Measurements from ENCODE around the gene ZNF319.
"Not testable (repeated sequence)": the region's sequence is repeated elsewhere in the genome, so short reads cannot be mapped to it uniquely, and the experiment has no call there.

ZNF319 gene

DNA sequence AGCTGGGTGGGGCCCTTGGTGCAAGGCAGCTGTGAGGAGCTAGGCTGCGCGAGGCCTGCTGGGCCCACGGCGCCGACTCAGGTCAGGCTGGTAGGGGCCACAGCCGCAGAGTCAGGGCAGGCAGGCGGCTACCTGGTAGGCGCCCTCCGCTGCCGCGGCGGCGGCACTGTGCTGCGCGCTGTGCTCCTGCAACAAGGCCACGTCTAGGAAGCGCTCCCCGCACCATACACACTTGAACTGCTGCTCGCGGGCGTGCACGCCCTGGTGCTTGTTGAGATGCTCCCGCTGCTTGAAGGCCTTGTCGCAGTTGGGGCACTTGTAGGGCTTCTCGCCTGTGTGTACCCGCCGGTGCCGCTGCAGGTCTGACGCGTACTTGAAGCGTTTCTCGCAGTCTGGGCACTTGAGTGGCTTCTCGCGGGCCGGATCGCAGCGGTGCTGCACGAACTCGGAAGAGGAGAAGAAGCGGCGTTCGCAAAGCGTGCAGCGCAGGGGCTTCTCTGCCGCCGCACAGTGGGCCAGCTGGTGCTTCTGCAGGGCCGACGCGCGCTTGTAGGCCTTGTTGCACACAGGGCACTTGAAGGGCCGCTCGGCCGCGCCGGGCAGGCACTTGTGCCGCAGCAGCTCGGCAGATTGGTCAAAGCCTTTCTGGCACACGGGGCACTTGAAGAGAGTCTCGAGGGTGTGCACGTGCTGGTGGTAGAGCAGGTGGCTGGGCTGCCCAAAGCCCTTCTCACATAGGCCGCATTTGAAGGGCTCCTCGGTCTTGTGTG is 3.9 kb downstream of the ZNF319 start:
- no peak for DNase-seq

DNA sequence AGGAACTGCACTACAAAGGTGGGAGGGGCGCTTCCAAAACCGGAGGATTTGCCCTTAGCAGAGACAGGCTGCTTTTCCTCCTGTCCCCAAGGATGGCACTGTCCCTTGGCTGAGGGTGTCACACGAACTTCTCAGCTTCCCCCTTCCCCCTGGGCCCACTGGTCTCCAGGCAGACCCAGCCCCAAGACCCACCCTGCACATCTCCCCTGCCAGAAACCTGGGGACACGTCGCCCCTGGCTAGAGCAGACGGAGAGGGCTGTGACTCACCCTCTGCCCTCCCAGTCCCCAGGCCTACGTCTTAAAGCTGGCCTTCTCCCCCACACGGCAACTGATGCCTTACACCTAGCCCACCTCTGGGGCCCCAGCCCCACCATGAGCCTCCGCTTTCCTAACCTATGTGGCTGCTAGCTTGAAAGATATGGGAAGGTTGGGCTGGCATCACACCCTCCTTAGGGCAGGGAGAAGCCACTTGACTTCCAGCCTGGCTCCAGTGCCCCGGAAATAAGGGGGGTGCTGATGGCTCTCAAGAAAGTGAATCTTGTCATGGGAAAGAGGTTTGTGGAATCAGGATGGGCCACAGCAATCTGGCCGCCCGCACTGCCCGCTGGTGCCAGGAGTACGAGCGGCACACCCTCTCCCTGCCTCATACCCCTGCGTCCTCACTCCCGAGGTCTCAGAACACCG is 4.6 kb downstream of the ZNF319 start:
- no peak for DNase-seq

DNA sequence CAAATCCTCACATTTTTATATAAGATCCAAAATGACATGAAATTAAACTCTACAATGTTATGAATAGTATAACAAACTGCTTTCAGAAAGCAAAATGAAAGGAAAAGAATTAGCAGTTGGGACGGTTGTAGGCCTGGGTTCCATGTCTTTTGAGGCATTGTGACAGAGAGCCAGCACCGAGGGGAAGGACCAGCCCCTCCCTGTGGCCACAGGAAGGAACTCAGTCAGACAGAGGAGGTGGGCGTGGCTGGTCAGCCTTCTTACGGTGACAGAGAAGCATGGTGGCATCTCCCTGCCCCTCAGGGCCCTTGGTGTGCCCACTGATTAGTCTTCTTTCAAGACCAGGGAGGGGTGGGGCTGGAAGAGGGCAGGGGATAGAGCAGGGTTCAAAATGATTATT is 5.7 kb downstream of the ZNF319 start:
- peak; percentile 38 for DNase-seq

DNA sequence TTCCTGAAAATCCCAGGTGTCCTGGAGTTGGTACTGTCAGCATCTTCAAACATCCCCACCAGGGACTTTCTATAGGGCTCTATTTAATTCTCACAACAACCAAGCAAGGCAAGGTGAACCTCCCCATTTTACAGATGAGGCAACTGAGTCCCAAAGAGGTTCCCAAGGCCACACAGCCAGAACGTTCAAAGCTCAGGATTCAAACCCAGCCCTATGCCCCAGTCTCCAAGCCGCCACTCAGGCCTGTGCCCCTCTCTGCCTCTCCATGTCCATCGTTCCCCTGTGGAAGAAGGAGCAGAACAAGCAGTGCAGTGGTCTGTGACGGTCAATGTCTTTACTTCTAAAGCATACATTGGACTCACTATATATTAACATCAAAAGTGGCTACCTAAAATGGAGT is 6.1 kb downstream of the ZNF319 start:
- no peak for DNase-seq

DNA sequence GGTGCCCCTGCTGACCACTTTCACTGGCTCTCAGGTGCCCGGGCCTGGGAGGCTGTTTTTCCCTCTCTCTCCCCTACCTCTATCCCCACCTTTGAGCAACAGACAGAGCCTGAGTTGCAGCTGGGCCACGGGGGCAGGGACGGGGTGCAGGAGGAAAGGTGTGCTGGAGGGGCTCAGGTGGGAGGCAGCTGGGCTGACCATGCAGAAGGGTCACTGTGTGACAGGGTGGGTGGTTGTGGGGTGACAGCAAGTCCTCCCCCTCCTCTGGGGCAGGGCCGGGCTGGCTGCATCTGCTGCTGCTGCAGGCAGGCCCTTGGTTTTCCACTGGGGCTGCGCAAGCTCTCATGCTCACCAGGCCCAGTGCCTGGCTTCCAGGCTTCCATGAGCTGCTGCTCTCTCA is 6.6 kb downstream of the ZNF319 start:
- DNase-seq = no peak

DNA sequence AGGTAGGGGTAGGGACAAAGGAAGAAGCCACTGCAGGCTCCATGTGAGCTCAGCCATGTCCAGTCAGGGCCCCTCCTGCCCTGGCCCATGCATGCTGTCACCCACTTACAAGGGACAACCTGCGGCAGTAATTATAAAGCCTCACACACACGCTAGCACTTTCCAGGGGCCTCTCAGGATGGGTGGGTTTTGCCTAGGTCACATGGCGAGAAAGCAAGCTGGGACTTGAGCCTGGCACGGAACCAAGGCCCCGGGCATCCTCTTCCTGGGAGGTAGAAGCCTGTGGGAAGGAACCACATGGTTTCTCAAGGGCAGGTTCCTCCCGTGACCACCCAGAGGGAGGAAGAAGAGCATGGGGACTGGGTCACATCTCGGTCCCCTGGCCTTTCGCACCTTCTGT is 7.0 kb downstream of the ZNF319 start:
- DNase-seq = no peak

DNA sequence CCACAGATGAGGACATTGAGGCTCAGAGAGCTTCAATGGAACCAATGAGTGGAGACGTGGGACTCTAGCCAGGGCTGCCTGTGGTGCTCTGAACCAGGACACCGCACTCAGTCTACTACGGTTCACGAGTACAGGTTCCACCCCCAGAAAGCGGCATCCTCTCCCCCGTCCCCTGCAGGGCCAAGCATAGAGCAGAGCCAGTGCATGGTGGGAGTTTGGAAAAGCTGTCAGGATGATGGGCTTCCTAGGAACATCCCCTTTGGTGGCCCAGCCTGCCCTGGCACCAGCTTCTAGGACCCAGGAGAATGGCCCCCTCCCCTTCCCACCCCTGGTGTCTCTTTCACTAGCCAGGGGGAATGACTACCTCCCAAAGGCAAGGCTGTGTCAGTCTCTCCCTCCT is 8.4 kb downstream of the ZNF319 start:
- no peak for DNase-seq

DNA sequence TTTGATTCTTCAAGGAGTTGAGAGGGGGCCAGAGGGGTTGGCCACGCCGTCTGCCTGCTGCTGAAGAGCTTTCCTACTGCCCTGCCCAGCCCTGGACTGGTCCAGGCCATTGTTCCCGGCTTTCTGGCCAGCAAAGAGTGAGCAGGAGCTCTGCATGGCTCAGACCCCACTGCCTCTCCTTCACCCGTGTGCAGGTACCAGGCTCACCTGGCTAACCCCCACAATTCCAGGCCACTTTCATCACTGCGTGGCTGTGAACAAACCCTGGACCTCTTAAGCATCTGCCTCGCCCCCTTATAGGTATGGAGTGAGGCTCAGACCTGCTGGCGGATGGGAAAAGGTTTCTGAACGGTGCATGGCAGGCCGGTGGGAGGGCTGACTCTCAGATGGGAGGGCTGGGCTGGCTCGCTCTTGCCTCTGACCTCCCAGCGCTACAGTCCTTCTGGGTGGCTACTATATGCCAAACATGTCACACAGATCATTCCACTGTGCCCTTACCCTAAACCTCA is 8.9 kb downstream of the ZNF319 start:
- DNase-seq = no peak

DNA sequence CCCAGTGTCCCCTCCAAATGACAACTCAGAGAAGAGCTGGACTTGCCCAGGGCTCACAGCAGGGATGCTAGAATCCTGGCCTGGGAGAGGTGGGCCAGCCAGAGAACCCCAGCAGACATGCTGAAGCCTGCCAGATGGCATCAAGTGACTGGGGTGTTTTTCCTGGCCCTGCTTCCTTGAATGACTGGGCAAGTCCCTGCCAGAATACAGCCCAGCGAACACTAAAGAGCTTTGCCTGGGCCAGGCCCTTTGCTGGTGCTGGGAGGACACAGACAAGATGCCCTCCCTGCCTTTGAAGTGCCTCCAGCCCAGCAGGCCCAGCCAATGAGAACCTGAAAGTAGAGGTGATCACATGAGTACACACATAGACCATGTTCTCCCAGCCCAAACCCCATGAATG is 11.5 kb downstream of the ZNF319 start:
- DNase-seq = no peak

DNA sequence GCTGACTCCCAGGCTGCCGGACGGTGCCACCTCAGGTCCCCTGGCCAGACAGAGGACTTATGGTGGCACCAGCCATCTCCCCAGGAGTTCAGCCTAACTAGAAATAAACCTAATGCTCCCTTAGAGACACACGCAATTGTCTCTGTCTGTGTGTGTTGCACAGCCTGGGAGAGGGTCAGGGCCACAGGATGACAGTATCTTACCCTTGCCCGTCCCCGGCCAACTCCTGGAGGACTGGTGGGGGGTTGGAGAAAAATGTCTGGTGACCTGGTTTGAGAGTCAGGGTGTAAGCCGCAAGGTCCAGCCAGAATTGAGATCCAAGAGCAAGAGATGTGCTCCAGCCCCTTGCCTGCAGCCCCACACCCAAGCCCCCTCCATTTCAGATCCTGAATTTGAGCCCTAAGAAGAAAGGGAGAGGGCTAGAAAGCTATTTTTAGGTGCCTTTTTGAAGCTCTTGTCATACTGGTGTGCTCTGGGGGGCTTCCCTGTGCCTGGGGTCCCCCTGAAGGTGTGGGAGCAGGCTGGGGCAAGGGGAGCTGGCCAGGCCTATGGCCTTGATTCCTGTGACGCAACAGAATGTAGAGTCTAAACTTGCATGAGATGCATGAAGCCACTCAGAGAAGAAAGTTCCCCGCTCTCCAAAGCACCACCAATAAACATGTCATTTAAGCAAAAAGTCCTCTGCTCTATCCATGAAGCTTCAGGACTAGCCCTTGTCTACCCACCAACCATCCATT is 12.9 kb downstream of the ZNF319 start:
- no peak for DNase-seq

DNA sequence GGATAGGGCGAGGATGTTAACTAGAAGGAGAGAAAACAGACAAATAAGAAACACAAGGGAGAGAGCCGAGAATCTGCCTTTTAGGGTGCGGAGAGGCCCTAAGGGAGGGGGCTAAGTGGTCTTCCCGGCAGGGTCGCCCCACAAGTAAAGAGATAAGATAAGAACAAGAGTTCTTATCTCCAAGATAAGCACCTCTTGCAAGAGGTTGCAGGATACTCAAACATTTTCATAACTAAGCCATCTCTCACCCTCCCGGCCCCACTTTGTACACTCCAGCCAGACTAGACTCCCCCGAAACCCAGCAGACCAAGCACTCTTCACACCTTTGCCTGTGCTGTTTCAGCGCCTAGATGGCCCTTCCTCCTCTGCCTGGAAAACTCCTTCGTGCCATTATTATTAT is 14.3 kb downstream of the ZNF319 start:
- no peak for DNase-seq

DNA sequence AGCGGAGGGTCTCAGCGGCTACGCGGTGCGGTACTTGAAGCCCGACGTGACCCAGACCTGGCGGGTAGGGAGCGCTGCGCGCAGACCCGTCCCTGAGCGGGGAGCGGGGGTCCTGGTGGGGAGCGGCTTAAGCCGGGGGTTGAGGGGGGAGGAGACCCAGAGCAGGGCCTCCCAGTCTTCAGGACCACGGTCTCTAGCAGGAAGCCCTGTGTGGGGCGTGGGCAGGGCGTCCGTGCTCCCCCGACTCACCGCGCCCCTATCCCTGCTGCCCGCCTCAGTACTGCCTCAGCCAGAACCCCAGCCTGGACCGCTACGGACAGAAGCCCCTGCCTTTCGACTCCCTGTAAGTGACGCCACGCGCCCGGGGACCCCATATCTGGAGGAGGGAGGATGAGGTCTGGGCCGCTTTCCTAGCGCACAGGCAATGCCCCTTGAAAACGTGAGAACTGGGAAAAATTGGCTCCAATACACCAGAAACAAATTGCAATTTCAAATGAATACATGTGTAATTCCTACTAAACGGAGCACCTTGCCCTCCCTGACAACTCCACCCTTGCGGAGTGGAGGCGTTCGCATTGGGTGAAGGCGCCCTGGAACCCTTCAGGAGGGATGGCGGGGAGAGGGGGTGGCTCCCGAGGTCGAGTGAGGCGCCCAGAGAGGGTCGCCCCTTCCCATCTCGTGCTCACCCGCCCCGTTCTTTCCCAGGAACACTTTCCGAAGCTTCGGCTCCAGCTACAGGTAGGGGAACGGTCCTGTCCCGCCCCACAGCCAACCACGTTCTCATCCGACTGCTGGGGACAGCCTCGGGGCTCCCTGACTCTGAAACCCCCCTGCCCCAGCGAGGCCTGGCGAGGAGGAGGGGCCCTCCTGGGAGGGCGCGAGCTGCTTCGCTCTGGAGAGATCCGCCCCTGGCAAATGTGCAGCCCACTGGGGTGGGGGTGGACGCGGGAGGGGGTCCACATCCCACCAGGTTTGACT is 15.0 kb downstream of the ZNF319 start:
- no peak for DNase-seq

DNA sequence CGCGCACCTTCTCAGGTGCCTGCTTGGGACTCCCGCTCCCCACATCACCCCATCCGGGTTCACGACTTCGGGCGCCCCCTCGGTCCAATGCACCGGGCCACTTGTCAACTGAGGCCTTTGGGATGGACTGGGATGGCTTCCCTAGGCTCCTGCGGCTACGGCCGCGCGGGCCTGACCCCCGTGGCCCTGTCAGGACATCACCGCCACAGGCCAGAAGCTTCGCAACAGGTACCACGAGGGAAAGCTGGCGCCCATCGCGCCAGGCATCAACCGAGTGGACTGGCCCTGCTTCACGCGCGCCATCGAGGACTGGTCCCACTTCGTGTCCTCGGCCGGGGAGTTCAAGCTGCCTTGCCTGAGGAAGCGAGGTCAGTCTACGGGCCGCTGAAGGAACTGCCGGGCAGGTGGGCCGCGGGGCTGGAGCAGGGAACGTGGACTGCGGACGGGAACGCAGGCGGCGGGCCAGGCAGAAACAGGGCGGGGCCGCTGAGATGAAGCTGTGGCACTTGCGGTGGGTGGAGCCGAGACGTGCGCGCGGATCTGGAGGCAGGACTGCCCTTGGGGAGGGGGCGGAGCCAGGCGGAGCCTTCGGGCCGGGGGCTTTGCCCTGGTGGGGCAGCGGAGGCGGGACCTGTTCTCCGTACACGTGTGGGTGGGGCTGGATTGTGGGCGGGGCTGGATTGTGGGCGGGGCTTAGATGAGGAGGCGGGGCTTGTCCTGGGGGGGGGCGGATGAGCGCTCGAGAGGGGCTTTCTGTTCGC is 15.8 kb downstream of the ZNF319 start:
- DNase-seq = peak; percentile 91

DNA sequence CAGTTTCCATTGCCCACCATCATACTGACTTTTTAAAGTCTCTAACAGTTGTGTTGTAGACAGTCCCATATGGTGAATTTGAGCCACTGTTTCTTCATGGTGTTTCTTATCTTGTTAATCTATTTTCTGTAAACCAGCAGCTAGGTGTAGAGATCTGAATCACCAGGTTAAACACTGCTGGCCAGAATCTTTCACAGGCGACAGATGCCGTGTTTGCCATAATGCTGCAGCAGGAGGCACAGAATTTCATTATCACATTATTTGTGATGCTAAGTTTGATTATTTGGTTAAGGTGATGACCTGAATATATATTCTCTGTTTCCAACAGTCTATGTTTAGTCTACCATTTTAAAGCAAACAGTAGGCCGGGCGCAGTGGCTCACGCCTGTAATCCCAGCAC is 18.1 kb downstream of the ZNF319 start:
- no peak for DNase-seq

DNA sequence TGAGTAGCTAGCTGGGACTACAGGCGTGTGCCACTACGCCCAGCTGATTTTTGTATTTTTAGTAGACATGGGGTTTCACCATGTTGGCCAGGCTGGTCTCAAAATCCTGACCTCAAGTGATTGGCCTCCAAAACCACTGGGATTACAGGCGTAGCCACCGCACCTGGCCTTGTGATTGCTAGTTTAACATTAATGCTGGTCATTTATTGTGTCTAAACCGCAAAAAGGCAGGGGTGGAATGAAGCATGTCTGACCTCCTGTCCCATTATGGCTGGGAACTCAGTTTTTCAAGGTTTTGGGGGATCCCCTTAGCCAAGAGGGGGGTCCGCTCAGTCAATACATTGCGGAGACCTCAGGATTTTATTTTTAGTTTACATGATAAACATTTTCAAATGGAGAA is 18.8 kb downstream of the ZNF319 start:
- no peak for DNase-seq

DNA sequence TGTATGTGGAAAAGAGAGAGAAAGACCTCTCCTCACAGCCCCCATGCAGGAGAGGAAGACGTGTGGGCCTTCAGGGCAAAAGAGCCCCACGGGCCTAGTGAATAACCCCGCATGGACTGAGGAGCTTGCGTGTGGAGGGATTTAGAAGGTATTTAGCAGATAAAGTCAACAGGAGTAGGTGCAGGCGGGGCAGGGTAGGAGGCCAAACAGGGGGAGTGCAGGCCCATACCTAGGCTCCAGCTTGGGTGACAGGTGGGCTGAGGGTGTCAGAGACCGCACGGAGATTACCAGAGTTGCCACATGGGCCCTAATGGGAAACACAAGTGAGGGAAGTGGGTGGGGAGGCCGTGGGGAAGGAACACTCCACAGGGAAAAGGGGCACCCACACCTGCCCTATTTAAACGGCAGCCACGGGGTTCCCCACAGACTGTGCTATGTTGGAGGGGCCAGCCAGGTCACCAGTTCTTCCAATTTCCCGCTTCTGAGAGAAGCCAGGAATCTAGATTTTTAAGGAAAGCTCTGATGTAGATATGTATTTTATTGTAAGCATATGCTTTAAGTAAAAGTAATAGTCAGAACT is 21.4 kb downstream of the ZNF319 start:
- no peak for DNase-seq

DNA sequence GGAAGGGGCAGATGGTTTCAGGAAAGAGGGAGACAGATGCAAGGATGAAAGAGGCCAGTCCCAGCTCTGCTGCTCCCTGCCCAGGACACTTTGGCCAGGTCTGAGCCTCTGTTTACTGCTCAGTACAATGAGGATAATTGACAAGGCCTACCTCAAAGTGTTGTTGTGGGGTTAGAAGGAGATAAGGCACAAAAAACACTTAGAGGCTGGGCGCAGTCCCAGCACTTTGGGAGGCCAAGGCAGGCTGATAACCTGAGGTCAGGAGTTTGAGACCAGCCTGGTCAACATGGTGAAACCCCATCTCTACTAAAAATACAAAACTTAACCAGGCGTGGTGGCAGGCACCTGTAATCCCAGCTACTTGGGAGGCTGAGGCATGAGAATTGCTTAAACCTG is 22.4 kb downstream of the ZNF319 start:
- not testable (repeated sequence) for DNase-seq

DNA sequence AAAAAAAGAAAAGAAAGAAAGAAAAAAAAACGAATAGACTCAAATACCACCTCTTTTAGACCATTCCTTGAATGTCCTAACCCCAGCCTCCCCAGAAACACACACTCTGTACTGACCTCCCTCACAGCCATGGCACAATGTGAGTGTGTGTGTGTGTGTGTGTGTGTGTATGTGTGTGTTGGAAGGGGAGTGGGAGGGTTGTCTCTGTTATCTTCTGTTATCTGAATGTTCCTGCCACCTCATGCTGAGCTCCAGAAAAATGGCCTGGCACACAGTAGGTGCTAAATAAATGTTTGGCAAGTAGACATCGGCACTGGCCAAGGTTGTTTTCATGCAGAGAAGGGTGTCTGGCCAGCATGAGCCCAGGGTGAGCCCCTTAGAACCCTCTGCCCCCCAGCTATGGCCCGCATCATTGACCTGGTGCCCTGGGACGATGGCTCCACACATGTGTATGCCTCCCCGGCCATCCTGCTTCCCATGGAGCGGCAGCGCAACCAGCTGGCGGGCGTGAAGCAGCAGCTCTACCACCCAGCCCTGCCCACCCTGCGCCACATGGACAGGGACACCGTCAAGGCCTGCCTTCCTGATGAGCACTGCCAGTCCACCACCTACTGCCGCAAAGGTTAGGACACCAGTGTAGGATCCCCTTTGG is 22.9 kb downstream of the ZNF319 start:
- DNase-seq = no peak

DNA sequence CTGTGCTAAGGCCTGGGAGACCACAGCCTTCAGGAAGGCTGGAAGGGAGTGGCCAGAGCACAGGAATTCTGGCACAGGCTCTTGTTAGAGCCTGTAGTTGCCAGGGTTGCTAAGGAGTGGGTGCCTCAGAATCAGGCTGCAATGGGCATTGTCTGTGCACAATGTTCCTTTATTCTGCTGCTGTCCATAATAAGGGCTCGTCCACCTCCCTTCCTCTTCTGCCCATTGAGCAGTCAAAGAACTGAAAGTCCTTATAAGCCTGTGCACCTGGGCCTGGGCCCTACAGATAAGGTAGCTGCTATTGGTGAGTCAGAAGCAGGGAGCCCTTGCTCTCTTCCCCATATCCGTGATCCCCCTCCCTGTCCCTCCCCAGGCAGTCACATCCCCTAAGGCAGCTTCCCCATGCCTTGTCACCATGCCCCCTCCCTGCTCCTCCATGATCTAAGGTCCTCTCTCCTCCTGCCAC is 24.1 kb downstream of the ZNF319 start:
- no peak for DNase-seq

DNA sequence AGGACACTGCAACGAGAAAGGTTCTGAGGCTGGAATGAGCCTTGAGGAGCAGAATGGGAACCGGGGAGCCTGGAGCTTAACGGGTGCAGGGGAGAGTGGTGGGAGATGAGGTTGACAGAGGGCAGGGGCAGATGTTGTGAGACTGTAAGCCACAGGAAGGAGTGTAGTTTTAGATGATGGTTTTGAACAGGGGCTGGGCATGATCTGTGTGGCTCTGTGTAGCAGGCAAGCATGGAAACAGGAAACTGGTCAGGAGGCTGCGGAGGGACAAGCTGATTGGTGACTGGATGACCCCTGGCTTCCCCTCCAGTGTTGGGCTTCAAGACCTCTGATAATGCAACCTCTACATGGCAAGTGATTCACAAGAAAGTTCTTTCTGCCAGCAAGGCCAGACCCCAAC is 28.2 kb downstream of the ZNF319 start:
- DNase-seq = no peak

DNA sequence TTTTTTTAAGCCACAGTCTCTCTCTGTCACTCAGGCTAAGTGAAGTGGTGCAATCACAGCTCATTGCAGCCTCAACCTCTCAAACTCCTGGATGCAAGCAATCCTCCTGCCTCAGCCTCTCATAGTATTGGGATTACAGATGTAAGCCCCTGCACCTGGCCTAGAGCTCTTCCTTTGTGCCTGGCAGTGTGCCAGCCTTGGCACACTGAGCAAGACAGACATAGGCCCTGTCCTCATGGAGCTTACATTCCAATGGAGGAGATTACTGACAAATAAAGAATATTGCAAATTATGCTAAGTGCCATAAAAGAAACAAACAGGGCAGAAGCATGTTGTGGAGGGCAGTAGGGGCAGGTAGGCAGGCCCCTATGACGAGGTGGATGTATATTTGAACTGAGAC is 28.6 kb downstream of the ZNF319 start:
- DNase-seq = no peak
